Measurements from ENCODE around the gene DPH1.

The DPH1 gene

DNA sequence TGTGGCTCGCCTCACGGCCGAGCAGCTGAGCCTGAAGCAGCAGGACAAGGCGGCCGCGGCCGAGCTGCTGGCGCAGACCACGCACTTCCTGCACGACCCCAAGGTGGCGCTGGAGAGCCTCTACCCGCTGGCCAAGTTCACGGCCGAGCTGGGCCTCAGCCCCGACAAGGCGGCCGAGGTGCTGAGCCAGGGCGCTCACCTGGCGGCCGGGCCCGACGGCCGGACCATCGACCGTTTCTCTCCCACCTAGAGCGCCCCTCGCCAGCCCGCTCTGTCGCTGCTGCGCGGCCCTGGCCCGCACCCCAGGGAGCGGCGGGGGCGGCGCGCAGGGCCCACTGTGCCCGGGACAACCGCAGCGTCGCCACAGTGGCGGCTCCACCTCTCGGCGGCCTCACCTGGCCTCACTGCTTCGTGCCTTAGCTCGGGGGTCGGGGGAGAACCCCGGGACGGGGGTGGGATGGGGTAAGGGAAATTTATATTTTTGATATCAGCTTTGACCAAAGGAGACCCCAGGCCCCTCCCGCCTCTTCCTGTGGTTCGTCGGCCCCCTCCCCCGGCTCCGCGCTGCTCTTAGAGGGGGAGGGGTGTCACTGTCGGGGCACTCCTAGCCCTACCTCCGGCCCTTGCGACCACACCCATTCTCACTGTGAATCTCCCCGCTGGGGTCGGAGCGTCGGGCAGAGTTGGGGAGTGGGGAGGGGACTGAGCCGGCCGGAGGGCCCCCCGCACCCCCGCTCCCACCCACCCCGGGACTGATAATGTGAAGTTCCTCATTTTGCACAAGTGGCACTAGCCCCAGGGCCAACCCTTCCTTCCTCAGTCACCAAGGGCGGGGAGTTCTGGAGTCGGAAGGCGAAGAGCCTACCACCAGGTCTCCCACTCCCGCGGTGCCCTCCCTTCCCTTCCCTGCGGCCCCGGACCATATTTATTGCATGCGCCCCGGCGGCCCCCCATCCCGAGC lies 28.9 kb downstream of the DPH1 start:
- in situ Hi-C loops (cut with HindIII; ENCODE audit: low pct_unique_long_range_greater_than_20kb, low sequenced_read_pairs), result no loop called here
- no peak for DNase-seq (ENCODE audit: low read depth in 1 of 2, low spot score in 1 of 2)

DNA sequence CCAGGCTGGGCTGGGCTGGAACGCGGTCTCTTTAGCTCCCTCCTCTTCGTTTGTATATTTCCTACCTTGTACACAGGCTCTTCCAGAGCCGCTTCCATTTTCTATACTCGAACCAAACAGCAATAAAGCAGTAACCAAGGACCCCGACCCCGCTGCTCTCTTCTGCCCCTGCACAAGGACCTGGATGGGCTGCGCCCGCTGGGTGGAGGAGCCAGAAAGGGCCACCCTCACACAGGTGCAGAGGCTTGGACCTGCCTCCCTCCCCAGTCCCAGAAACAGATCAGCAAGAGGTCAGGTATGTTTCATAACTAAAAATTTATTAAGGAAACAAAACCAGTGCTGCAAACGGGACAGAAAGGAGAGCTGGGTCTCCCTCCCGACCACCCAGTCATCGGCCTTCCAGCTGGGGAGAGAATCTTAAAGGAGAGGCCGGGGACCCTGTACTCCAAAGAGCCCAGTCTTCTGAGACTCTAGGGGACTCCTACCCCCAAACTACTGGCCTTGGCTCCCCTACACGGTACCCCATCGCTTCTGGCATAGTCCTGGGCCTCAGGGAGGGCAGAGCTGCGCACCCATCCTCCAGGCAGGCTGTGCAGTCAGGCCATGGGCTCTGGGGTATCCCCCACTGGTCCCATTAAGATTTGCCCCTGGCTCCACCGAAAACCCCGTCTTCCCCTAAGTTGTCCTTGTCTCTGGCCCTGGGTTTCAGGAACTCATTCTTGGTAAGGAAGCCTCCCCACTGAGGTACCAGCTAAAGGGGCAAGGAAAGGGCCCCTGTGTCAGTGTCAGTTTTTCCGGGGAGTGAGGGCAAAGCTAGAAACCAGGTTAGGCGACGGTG lies 29.8 kb downstream of the DPH1 start:
- in situ Hi-C loops (cut with HindIII; ENCODE audit: low pct_unique_long_range_greater_than_20kb, low sequenced_read_pairs), result no loop called here
- no peak for DNase-seq (ENCODE audit: low read depth in 1 of 2, low spot score in 1 of 2)

More for the DNA sequence above, 28.9 kb downstream of the DPH1 start:
- no peak for TF ChIP-seq JUND (IDR thresholded peaks at IDR 0.05; ENCODE audit: low read depth)

DNA sequence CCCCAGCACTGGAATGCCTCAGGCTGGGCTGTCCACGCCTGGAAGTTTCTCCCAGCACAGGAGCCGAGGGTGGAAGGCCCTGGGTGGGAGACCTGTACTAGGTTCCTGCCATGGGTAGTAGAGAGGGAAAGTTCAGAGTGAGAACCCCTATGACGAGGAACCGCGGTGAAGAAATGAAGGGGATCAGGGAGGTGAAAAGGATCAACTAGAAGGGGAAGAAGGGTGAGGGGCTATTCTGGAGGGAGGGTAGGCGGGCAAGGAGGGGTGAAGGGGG lies 30.4 kb downstream of the DPH1 start:
- no peak for TF ChIP-seq JUND (IDR thresholded peaks at IDR 0.05; ENCODE audit: low read depth)
- DNase-seq (ENCODE audit: low read depth in 1 of 2, low spot score in 1 of 2), result no peak
- in situ Hi-C loops (cut with HindIII; ENCODE audit: low pct_unique_long_range_greater_than_20kb, low sequenced_read_pairs), result no loop called here

More for the DNA sequence above, 29.8 kb downstream of the DPH1 start:
- TF ChIP-seq JUND (IDR thresholded peaks at IDR 0.05; ENCODE audit: low read depth), result no peak

DNA sequence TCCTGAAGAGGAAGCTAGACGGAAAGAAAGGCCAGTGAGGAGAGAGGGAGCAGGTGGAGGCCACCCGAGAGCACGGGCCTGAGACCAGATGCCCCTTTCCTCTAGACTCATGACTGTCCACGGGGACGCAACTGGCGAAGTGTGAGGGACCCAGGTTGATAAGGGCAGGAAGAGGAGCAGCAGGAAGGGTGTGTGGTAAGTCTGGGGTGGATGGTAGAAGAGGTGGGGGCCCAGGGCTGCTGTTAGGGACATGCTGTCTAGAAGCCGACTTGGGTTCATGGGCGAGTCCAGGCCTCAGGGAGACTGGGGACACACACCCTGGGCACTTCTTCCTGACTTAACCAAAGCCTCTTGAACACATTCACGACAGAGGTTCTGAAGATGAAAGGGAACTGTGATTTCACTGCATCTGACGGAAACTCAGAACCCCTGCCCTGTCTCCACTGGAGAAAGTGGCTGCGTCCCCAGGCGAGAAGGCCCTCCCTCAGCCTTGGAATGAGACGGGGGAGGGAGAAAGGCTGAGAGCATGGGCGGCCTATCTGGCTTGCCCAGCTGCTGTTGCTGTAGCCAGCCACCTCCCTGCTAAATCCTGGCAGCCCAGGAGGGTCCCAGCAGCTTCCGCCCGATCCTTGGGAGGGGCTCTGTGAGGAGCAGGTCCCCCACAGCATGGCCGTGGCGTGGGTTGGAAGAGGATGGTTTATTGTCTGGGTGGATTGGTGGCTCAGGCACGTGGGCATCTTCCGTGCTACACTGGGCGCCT lies 30.9 kb downstream of the DPH1 start:
- in situ Hi-C loops (cut with HindIII; ENCODE audit: low pct_unique_long_range_greater_than_20kb, low sequenced_read_pairs), result no loop called here
- no peak for TF ChIP-seq JUND (IDR thresholded peaks at IDR 0.05; ENCODE audit: low read depth)
- no peak for DNase-seq (ENCODE audit: low read depth in 1 of 2, low spot score in 1 of 2)

DNA sequence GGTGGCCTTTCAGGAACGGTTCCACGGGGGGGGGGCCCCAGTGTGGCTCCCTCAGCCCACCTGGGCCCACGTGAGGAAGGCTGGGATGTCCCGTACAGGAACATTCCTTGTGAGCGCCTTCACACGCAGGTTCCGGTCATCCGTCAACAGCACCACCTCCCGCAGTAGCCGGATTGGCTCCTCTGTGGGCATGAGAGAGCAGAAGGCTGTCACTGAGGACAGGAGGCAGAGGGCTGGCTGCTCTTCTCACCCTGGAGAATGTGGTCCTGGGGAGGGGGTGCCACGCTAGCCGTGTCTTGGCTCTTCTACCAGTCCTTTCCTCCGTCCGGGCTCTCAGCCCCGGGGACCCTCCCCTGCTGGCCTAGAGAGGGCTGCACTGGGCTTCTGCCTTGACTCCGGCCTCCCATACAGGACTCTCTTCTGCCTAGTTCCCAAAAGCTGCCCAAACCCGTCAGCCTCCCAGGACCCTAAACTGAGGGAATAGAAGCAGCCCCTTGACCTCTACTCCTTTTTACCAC lies 31.5 kb downstream of the DPH1 start:
- in situ Hi-C loops (cut with HindIII; ENCODE audit: low pct_unique_long_range_greater_than_20kb, low sequenced_read_pairs), result no loop called here
- DNase-seq (ENCODE audit: low read depth in 1 of 2, low spot score in 1 of 2), result no peak

DNA sequence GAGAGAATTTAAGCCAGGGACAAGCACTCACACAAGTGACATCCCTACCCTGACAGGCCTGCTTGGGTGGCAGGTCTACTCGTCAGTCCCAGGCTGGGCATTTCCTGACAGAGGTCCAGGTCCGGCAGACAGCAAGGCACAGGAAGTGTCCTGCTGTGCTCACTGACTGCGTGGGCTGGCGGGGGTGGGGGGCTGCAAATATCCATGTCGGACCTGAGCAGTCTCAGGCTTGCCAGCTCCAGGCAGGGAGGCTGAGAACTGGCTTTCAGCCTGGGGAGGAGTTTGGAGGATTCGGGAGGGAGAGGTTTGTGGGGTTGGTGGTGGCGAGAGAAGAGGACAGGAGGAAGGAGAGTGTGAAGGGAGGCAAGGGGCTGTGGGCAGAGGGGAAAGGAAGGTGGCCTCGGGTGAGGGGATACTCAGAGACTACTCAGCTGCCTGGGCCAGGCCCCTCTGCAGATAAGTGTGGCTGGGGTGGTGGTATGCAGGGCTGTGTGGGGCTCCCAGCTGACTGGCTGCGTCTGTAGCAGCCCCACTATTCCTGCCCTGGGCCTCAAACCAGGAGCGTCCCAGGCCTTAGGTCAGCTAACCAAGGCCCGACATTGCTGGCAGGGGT lies 32.7 kb downstream of the DPH1 start:
- no peak for TF ChIP-seq JUND (IDR thresholded peaks at IDR 0.05; ENCODE audit: low read depth)
- DNase-seq (ENCODE audit: low read depth in 1 of 2, low spot score in 1 of 2), result no peak
- in situ Hi-C loops (cut with HindIII; ENCODE audit: low pct_unique_long_range_greater_than_20kb, low sequenced_read_pairs), result no loop called here

More for the DNA sequence above, 31.5 kb downstream of the DPH1 start:
- no peak for TF ChIP-seq JUND (IDR thresholded peaks at IDR 0.05; ENCODE audit: low read depth)

DNA sequence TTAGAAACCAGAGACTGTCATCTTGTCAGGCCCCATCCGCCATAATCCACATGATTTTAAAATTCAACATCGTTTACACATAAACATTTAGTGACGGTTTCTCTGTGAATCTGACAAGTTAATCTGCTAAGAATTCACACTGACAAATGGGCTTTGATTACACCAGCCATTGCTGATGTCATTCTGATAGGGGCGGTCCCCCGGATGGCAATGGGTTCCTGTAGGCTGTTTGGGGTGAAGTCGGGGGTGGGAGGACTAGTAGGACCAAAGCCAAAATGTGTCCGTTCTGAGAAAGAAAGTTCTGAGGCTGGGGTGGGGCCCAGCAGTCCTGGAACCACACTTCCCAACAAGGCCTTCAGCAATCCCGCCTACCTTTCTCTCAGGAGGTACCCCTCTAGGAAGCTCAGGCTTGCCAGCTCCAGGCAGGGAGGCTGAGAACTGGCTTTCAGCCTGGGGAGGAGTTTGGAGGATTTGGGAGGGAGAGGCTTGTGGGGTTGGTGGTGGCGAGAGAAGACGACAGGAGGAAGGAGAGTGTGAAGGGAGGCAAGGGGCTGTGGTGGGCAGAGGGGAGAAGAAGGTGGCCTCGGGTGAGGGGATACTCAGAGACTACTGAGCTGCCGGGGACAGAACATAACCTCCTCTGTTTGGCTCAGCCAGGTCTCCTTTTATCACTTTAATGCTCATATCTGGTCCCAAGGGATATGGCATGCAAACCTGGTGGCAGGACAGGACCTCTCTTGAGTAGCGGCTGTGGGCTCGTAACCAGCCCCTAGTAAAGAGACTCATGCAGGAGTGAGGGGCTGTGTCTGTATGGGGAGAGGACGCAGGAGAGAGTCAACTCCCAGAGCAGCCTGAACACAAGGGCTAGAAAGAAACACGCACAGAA lies 33.6 kb downstream of the DPH1 start:
- in situ Hi-C loops (cut with HindIII; ENCODE audit: low pct_unique_long_range_greater_than_20kb, low sequenced_read_pairs), result no loop called here
- no peak for TF ChIP-seq JUND (IDR thresholded peaks at IDR 0.05; ENCODE audit: low read depth)

DNA sequence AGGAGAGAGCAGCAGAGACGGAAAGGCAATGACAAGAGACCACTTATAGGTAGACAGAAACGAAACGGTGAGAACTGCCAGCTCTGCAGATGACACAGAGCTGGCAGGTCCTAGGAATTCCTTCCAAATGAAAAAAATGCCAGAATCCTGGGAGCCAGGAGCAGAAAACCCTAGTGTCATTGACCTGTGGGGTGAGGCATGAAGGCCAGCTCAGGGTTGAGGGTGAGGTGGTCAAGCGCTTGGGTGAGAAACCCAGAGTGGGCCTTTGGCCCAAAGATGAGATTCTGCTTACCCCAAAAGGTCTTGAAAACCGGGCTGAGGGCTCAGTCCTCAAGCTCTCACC lies 34.2 kb downstream of the DPH1 start:
- DNase-seq (ENCODE audit: low read depth in 1 of 2, low spot score in 1 of 2), result no peak
- TF ChIP-seq JUND (IDR thresholded peaks at IDR 0.05; ENCODE audit: low read depth), result no peak
- in situ Hi-C loops (cut with HindIII; ENCODE audit: low pct_unique_long_range_greater_than_20kb, low sequenced_read_pairs), result no loop called here

More for the DNA sequence above, 33.6 kb downstream of the DPH1 start:
- DNase-seq (ENCODE audit: low read depth in 1 of 2, low spot score in 1 of 2), result no peak

DNA sequence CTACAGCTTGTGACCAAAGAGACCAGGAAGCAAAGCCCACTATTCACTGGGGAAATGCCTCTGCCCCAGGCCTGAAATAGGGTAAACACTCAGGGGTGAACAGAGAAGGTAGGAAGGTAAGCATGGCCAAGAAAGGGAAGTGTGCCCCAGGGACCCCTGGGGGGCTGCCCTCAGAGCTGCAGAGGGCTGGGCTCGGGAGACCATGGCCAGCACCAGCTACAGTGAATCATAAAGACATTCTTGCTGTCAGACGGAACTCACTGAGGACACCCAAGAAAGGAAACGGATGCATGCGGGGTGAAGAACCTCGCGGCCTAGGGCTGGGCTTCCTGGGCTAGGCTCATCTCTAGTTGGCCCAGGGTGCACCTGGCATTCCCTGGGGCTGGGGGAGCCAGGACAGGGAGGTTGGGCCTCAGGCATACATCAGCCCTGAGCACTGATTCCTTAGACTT lies 34.6 kb downstream of the DPH1 start:
- in situ Hi-C loops (cut with HindIII; ENCODE audit: low pct_unique_long_range_greater_than_20kb, low sequenced_read_pairs), result no loop called here
- no peak for DNase-seq (ENCODE audit: low read depth in 1 of 2, low spot score in 1 of 2)
- no peak for TF ChIP-seq JUND (IDR thresholded peaks at IDR 0.05; ENCODE audit: low read depth)

DNA sequence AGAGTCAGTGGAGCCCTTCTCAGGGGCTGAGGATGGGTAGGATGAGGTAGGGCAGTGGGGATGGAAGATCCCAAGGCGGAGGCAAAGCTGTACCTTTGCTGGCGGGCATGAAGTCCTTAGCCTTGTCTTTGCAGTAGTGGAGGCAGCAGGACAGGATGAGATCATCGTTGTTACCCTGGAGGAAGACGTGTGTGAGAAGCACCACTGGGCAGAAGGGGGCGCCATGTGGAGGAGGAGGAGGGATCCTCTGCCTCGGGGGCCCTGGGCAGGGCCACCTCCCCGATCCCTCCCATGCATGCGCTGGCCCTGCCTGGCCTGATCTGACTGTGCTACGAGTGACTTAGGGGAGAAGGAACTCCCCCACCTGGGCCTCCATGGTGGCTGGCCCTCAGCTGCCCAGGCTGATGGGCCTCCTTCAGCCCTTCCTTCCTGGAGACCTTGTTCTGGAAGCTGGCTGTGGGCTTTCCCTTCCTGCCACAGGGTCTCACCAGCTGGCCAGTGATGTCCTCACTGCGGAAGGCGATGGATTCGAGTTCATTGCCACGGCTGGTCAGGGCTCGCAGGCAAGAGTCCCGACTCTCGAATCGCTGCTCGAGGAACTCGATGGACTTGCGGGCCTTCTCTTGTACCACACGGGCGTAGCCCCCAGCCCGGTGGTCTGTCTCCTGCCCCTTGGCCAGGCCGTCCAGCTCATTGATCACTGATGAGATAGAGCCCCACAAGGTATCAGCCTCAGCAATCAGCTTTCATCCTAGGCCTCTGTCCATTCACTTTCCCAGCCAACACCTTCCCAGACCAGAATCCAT lies 35.2 kb downstream of the DPH1 start:
- in situ Hi-C loops (cut with HindIII; ENCODE audit: low pct_unique_long_range_greater_than_20kb, low sequenced_read_pairs), result no loop called here
- no peak for TF ChIP-seq JUND (IDR thresholded peaks at IDR 0.05; ENCODE audit: low read depth)
- DNase-seq (ENCODE audit: low read depth in 1 of 2, low spot score in 1 of 2), result no peak
